A673 (cell line): ENCODE data around the gene IL18.

Experiments
- EZH2 ChIP-seq: fragments of 200-600 bp; sonication (generic); IDR thresholded peaks from 2 replicates; pipeline ENCODE4 v1.6.1; 2017; ENCODE audit warnings: borderline replicate concordance, low read depth, mild to moderate bottlenecking, mixed read lengths, antibody characterized with exemption, low read length; ENCODE audit not compliant: poor library complexity, severe bottlenecking
- TF ChIP-seq, protein P1 (sequence below): fragments of 300-800, 200-600 bp; sonication (generic); conservative IDR thresholded peaks from 2 replicates; pipeline ENCODE4 v1.5.1; 2017; ENCODE audit warnings: low read depth, mild to moderate bottlenecking, antibody characterized with exemption, low read length, moderate library complexity, mixed read lengths

- TF ChIP-seq, protein P1, sequence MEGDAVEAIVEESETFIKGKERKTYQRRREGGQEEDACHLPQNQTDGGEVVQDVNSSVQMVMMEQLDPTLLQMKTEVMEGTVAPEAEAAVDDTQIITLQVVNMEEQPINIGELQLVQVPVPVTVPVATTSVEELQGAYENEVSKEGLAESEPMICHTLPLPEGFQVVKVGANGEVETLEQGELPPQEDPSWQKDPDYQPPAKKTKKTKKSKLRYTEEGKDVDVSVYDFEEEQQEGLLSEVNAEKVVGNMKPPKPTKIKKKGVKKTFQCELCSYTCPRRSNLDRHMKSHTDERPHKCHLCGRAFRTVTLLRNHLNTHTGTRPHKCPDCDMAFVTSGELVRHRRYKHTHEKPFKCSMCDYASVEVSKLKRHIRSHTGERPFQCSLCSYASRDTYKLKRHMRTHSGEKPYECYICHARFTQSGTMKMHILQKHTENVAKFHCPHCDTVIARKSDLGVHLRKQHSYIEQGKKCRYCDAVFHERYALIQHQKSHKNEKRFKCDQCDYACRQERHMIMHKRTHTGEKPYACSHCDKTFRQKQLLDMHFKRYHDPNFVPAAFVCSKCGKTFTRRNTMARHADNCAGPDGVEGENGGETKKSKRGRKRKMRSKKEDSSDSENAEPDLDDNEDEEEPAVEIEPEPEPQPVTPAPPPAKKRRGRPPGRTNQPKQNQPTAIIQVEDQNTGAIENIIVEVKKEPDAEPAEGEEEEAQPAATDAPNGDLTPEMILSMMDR, result no peak
- TF ChIP-seq EZH2, result no peak
These were observed 66.0 kb downstream of the IL18 start for GRCh38 chr11:112097734-112098528.
